NCI-H345 (cell line): Measurements from ENCODE around the gene RAX2.

Experiments
- DNase-seq: peaks from one replicate; lab custom pipeline; 2025; lab: John Stamatoyannopoulos, UW

RAX2 gene

DNA sequence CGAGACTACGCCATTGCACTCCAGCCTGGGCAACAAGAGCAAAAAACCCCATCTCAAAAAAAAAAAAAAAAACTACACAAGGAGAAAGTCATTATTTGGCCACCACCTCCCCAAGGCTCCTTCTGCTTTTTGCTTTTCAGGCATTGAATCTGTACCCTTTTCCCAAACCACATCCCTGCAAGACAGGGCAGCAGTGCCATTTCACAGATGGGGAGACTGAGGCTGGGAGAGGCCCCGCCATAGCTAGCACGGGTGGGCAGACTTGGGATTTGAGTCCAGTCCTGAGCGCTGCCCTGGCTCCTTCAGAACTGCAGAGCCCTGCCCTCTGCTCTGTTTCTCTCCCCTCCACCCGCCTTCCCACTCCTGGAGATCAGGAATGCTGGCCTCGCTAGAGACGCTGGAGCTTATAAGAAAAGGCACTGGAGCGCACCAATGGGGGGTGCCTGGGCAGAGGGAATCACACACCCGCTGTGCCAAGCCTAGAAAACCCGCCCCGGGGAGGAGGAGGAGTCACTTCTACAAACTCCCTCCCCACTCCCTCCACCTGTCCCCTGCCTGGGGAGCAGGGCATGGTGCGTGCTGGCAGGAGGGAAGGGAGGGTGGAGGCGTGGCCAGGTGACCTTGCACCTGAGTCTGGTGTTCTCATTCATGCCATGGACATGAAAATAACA lies 46.3 kb downstream of the RAX2 start:
- peak; percentile 76 for DNase-seq

DNA sequence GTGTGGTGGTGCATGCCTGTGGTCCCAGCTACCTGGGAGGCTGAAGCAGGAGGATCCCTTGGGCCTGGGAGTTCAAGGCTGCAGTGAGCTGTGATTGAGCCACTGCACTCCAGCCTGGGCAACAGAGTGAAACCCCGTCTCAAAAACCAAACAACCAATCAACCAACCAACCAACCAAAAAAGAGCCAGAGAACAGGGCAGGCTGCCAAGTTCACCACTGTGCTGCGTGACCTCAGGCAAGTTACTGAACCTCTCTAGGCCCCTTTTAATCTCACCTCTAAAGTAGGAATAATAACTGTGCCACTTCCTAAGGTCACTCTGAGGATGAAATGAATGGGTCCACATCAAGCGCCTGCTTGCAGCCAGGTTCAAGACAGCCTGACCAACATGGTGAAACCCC lies 46.9 kb downstream of the RAX2 start:
- no peak for DNase-seq

DNA sequence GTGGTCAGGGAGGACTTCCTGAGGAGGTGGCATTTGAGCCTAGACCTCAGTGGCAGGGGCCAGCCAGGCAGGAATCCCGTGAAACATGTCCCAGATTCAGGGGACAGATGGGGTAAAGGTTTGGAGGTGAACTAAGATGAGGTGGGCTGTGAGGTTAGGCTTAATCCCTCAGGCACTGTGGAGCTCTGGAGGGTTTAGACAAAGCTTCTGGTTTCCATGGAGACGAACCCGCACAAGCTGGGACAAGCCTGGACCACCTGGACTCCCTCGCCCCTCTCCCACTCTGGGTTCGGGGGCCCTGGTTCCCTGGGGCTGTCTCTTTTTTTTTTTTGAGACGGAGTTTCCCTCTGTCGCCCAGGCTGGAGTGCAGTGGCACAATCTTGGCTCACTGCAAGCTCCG lies 48.1 kb downstream of the RAX2 start:
- no peak for DNase-seq

DNA sequence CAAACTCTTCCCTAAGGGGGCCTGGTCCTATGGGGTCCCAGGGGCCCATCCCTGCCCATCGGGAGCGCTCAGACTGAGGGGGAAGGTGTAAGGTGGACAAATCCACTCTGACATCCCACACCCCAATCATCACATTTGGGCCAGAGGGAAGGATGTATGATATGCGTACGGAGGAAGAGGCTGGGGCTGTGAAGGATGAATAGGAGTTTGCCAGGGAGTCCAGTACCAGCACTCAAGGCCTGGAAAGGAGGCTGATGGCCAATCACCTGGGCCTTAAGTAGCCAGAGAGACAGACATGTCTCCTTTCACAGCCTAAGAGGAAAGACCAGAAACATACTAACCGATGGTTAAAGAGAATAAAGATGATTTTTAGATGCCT lies 48.9 kb downstream of the RAX2 start:
- DNase-seq, result no peak

DNA sequence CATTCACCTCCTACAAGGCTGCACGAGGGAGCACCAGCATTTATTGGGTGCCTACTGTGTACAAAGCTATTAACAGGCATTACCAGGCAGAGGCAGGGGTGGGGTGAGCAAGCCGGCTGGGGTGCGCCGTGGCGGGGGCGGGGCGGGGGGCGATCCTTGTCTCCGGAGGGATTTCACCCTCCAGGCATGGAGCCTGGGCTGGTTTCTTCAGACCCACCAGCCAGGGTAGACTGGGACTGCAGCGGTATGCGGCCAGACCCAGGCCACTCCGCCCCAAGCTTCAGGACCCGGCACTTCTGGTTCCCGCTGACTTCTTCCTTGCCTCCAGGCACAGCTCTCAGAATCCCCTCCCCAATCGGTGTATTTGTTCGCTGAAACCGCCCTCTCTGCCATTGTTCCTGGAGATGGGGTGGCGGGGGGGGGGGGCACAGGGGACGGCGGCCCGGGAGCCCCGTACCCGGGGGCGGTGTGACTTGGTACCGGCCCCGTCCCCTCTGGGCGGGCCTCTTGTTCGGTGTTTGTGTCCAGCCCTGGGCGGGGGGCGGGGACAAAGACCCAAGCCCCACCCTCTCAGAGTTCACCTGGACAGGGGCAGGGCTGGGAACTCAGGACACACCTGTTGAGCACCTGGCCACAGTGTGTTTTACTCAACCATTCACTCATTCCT lies 49.5 kb downstream of the RAX2 start:
- peak; percentile 60 for DNase-seq

DNA sequence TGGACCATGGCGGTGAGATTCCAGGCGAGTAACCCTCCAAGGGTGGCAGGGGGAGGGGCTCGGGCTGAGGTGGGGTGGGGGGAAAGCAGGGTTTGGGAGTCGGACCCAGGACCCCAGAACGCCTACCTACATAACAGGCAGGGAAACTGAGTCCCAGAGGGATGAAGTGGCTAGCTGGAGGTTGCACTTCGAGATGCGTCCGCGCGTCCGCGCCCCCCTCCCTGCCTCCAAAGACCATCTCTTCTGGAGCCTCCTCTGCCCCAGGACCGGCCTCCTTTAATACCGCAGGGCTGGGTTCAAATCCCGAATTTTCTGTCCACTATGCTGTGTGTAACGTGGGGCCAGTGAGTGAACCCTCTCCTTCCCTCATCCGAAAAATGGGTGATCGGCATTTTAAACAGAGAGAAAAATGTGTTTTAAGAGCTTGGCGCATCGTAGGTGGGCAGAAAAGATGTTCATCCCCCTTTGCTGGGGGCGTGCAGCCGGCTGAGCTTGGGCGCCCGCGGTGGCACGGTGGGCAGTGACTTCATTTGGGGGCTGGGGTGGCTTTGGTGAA lies 50.1 kb downstream of the RAX2 start:
- no peak for DNase-seq

DNA sequence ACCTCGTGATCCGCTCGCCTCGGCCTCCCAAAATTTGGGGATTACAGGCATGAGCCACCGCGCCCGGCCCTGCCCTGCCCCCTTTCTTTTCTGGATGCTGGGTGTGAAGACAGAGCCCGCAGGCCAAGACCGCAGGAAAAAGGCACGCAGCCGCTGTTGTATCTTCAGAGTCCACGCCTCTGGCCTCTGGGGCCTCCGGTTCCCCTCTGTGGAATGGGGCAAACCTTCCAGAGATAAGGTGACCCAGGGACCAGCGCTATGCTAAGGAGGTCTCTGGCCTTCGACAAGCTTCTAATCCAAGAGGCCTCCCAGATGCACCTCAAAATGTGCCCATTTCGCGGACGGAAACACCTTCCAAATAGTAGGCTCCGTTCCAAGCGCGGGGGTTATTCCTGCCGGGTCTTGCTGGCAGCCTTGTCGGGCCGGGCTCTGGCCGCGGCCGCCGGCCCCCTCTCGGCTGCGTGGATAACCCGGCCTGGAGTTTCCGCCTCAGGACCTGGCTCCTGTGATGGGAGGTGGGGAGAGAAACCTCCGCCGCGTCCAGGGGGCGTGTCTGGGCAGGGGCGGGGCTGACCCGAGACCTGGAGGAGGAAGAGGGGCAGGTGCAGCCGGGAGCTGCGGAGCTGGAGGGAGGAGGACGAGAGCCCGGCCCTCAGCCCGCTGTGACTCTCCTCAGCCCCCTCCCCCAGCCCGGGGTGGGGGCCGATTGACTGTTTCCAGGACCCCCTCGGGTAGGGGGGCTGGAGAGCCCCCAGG lies 50.7 kb downstream of the RAX2 start:
- peak; percentile 94 for DNase-seq

DNA sequence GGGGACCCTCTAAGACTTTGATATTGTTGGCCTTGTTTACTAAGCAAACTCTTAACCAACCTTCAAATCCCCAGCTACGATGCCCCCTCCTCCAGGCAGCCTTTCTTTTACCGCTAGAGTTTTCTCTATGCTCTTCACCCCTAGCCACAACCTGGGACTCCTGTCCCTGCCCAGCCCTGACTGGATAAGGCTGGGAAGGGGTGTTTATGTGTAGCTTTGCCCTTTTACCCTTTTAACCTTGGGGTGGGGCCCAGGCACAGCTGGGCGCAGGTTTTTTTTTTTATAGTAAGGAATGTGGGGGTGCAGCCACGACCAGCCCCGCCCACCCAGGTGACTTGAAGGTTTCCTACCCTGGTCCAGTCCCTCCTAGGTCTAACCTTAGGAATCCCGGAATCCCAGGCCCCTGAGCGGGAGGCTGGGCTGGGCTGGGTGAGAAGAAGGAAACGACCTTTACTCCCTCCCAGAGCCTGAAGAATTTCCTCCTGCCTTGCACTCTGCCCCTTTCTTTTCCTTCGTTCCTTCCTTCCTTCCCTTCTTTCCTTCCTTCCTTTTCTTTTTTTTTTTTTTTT lies 51.6 kb downstream of the RAX2 start:
- DNase-seq, result no peak

DNA sequence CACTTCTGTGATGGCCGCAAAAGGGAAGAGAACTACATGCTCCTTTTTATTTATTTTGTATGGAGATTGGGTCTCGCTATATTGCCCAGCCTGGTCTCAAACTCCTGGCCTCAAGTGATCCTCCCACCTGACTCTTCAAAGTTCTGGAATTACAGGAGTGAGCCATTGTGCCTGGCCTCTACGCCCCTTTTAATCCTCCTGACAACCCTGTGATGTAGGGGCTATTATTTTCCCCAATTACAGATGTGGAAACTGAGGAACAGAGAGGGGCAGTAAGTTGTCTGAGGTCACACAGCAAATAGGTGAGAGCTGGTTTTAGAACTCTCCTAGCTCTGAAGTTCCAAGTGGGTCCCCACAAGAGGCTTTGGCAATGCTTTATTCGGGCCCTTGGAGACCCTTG lies 52.2 kb downstream of the RAX2 start:
- DNase-seq, result no peak
